Cardiac muscle cell (in vitro differentiated cells and primary cell): ENCODE data around the gene ITGA2B. TPM values are rescaled to one million over a fixed set of nuclear protein-coding genes. Genes with fewer than 3 reads are reported as not detected.

Source experiments
- DNase-seq, 2 donors: peaks; one replicate each; pipeline versions ENCODE4 v3.0.0 to v3.0.0-alpha.2; 2010 to 2017; ENCODE audit warnings: low read depth in 1 of 2, low spot score in 1 of 2
- H3K27ac ChIP-seq: fragments of 200-600 bp; sonication (generic); 2 replicates; pipeline ENCODE4 v1.5.1; 2016
- H3K27me3 ChIP-seq: fragments of 200-600 bp; sonication (generic); 2 replicates; pipeline ENCODE4 v1.6.0; 2016; ENCODE audit warnings: control low read depth
- H3K36me3 ChIP-seq: fragments of 200-600 bp; sonication (generic); 2 replicates; pipeline ENCODE4 v1.5.1; 2016; ENCODE audit warnings: control low read depth
- H3K4me1 ChIP-seq: fragments of 200-600 bp; sonication (generic); 2 replicates; pipeline ENCODE4 v1.8.1; 2017; ENCODE audit warnings: low read depth, mild to moderate bottlenecking, mixed run types
- H3K4me3 ChIP-seq: fragments of 200-600 bp; sonication (generic); 2 replicates; pipeline ENCODE4 v1.5.1; 2016; ENCODE audit warnings: mild to moderate bottlenecking
- H3K9me3 ChIP-seq: fragments of 200-600 bp; sonication (generic); 2 replicates; pipeline ENCODE4 v1.5.1; 2017; ENCODE audit warnings: low read depth, mild to moderate bottlenecking, control low read depth
- polyA plus RNA-seq: library from polyadenylated mRNA; unstranded; fragments of >200 nt; fragmentation: Nextera tagmentation; extraction: Ambion mirVana; gene quantifications from 2 replicates; pipeline ENCODE4 v1.2.1, GENCODE V29; 2016
- total RNA-seq: library from RNA; depleted of rRNA; stranded (reverse); fragments of >200 nt; gene quantifications from 2 replicates; pipeline ENCODE4 v1.2.3, GENCODE V29; 2016
- TF ChIP-seq, protein P1 (sequence below): IDR thresholded peaks from 2 replicates; pipeline ENCODE4 v1.5.1; 2012; ENCODE audit warnings: low read depth, mild to moderate bottlenecking, low read length

The ITGA2B gene
- total and polyA plus RNA-seq, 2 experiments from 2014 or later = 0.56 to 11.0 TPM

DNA sequence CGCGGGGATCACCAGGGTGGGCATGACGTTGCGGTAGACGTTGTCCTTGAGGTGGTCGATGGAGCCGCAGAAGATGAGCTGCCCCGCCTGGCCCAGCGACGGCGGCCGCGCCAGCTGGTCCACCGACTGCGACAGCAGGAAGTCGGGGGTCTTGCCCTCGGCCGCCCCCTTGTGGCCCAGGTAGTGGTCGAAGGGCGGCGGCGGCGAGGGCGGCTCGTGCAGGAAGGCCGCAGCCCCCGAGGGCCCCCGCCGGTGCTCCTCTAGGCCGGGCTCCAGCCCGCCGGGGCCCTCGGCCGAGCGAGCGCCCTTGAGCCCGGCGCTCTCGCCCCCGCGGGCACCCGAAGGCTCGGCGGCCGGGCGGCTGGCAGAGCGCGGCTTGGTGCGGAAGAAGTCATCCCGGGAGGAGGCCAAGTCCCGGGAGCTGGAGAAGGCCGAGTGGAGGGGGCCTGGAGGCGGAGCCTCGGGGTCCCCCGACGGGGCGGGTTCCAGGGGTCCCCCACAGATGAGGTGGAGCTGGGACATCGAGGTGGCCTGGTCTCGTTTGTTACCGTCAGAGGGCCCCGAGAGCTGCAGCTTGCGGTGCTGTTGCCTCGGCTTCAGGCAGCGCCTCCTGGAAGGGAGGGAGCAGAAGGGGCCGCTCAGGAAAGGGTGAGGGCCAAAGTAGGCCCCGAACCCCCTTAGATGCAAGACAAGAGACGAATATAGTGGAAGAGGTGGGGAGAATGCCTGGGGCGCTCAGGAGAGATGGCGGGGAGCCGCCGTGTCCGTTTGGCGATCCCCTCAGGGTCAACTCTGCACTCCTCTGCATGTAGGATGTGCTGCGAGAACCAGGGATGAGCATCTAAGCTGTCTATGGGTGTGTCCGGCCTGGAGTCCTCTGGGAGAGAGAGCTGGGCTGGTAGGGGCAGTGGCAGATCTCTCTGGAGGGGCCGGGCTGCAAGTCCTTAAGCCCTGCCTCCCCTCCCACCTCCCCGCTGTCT lies 34.6 kb downstream of the ITGA2B start:
- H3K27me3 ChIP-seq = no peaks in the 10 kb centered on the region
- peak; percentile 37 to 79 for DNase-seq
- TF ChIP-seq, protein P1, sequence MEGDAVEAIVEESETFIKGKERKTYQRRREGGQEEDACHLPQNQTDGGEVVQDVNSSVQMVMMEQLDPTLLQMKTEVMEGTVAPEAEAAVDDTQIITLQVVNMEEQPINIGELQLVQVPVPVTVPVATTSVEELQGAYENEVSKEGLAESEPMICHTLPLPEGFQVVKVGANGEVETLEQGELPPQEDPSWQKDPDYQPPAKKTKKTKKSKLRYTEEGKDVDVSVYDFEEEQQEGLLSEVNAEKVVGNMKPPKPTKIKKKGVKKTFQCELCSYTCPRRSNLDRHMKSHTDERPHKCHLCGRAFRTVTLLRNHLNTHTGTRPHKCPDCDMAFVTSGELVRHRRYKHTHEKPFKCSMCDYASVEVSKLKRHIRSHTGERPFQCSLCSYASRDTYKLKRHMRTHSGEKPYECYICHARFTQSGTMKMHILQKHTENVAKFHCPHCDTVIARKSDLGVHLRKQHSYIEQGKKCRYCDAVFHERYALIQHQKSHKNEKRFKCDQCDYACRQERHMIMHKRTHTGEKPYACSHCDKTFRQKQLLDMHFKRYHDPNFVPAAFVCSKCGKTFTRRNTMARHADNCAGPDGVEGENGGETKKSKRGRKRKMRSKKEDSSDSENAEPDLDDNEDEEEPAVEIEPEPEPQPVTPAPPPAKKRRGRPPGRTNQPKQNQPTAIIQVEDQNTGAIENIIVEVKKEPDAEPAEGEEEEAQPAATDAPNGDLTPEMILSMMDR = peak; percentile 27
- H3K4me3 ChIP-seq = no peak overlapping the region
- H3K27ac ChIP-seq = no peak overlapping the region
- H3K4me1 ChIP-seq = peaks cover 3% of the 10 kb centered on the region
- H3K9me3 ChIP-seq = no peaks in the 10 kb centered on the region
- no peaks in the 10 kb centered on the region for H3K36me3 ChIP-seq

DNA sequence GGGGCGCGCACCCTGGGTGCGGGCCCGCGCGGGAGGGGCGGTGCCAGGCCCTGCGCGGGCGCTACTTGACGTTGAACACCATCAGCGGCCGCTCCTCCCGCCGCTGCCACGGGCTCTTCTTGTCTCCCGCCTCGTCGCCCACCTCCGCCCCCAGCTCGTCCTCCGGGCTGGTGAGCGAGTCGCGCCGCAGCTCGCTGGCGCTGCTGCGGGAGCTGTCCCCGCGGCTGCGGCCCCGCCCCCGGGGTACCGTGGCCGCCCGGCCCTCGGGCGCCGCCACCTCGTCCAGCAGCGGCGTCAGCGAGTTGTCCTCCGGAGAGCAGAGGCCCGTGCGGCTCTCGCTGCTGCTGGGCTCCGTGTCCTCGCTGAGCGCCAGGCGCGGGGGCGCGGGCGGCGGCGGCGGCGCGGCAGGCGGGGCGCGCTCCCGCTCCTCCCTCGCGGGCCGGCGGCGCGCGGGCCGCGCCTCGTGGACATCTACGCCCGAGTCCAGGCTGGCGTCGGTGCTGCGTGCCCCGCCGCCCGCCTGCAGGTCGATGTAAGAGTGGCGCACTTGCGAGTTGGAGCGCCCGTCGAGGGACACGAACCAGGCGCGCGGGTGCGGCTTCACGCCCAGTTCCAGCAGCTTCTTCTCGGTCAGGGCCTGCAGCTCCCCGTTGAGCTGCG lies 35.6 kb downstream of the ITGA2B start:
- H3K36me3 ChIP-seq = no peaks in the 10 kb centered on the region
- peak overlapping the region; percentile 21 for H3K4me3 ChIP-seq
- no peaks in the 10 kb centered on the region for H3K4me1 ChIP-seq
- TF ChIP-seq, protein P1 = no peak
- peak; percentile 26 to 64 for DNase-seq
- no peak overlapping the region for H3K27ac ChIP-seq
- no peaks in the 10 kb centered on the region for H3K9me3 ChIP-seq
- no peaks in the 10 kb centered on the region for H3K27me3 ChIP-seq

- Histone ChIP-seq H3K27me3 (no peaks in the 10 kb centered on the region), H3K4me3 (peak overlapping the region; percentile 21), H3K27ac (no peak overlapping the region), H3K4me1 (no peaks in the 10 kb centered on the region), H3K36me3 (no peaks in the 10 kb centered on the region), H3K9me3 (no peaks in the 10 kb centered on the region)
- DNase-seq = no peak
- TF ChIP-seq, protein P1 = no peak
Measured at GRCh38 chr17:44352828-44353671, 36.4 kb downstream of the ITGA2B start.

DNA sequence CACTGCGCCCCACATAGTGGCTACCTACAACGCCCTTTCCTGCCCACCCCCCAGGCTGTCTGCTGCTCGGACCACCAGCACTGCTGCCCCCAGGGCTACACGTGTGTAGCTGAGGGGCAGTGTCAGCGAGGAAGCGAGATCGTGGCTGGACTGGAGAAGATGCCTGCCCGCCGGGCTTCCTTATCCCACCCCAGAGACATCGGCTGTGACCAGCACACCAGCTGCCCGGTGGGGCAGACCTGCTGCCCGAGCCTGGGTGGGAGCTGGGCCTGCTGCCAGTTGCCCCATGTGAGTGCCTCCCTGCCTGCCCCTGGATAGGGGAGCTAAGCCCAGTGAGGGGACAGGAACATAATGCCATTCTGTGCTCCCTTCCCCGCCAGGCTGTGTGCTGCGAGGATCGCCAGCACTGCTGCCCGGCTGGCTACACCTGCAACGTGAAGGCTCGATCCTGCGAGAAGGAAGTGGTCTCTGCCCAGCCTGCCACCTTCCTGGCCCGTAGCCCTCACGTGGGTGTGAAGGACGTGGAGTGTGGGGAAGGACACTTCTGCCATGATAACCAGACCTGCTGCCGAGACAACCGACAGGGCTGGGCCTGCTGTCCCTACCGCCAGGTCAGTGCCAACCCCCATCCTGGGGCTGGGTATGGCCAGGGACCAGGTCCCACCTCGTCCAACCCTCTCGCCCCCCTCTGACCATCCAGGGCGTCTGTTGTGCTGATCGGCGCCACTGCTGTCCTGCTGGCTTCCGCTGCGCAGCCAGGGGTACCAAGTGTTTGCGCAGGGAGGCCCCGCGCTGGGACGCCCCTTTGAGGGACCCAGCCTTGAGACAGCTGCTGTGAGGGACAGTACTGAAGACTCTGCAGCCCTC lies 37.3 kb downstream of the ITGA2B start:
- Histone ChIP-seq H3K36me3 (no peaks in the 10 kb centered on the region), H3K9me3 (no peaks in the 10 kb centered on the region), H3K4me3 (no peak overlapping the region), H3K27ac (no peak overlapping the region), H3K4me1 (no peaks in the 10 kb centered on the region), H3K27me3 (no peaks in the 10 kb centered on the region)
- DNase-seq = no peak
- TF ChIP-seq, protein P1 = no peak
